ENCODE data around the gene CHTF8.

Gene CHTF8

GRCh38 chr16:69083306-69083941, 49.0 kb downstream of the CHTF8 start:
- no peaks in the 10 kb centered on the region; a peak in 1 of 3 replicates for H3K36me3 ChIP-seq (ENCODE audit: control insufficient read depth in 2 of 2, insufficient read depth in 1 of 2, low read length in 2 of 2)
- TF ChIP-seq ZNF2 (tag by site-specific recombination; IDR thresholded peaks at IDR 0.05): 0 out of 2 replicates have a peak, but pooled peaks have one; percentile 29
- TF ChIP-seq ZNF785 (tag by site-specific recombination; IDR thresholded peaks at IDR 0.05): no peak
- H3K4me1 ChIP-seq (ENCODE audit: control insufficient read depth, insufficient read depth, low read length): no peaks in the 10 kb centered on the region
- ChIA-PET POLR2A (no interaction called here), CTCF (interaction anchor here (0.9 to 1.6 kb wide), 2 partner anchors 28 to 173 kb away, joined by 3 to 5 read pairs; no protein-coding TSS in a partner anchor)
- no peaks in the 10 kb centered on the region for H3K9me3 ChIP-seq (ENCODE audit: control insufficient read depth, insufficient read depth, low read depth, low read length)
- H3K27ac ChIP-seq (ENCODE audit: extremely low read depth, low read depth, low read length): no peak overlapping the region
- H3K4me3 ChIP-seq (ENCODE audit: low read depth, low read length): no peak overlapping the region

DNA sequence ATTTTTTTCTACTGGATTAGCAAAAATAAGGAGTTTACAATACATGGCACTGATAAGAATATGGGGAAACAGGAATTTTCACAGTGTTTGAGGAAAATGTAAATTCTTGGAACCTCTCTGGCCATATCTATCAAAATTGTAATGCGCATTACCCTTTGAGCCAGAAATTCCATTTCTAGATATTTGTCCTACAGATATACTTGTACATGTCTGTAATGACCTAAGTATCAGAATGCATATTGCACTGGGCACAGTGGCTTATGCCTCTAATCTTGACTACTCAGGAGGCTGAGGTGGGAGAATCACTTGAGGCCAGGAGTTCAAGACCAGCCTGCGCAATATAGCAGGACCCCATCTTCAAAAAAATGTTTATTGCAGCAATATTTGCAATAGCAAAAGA, 52.7 kb downstream of the CHTF8 start:
- no peak overlapping the region for H3K27ac ChIP-seq (ENCODE audit: extremely low read depth, low read depth, low read length)
- no peaks in the 10 kb centered on the region for H3K36me3 ChIP-seq (ENCODE audit: control insufficient read depth in 2 of 2, insufficient read depth in 1 of 2, low read length in 2 of 2)
- no peaks in the 10 kb centered on the region for H3K9me3 ChIP-seq (ENCODE audit: control insufficient read depth, insufficient read depth, low read depth, low read length)
- TF ChIP-seq ZNF394 (tag by site-specific recombination; IDR thresholded peaks at IDR 0.05; ENCODE audit: borderline replicate concordance): no peak
- TF ChIP-seq GLI4 (tag by site-specific recombination; IDR thresholded peaks at IDR 0.05): no peak
- TF ChIP-seq ZIC2 (tag by site-specific recombination; IDR thresholded peaks at IDR 0.05): no peak
- TF ChIP-seq ZXDB (tag by site-specific recombination; IDR thresholded peaks at IDR 0.05): no peak
- TF ChIP-seq ZNF558 (tag by site-specific recombination; IDR thresholded peaks at IDR 0.05): no peak
- no peak for TF ChIP-seq ZNF501 (tag by site-specific recombination; IDR thresholded peaks at IDR 0.05)
- no peak for TF ChIP-seq SETDB1 (IDR thresholded peaks at IDR 0.05; ENCODE audit: insufficient read length, low read length)
- TF ChIP-seq, protein P1, sequence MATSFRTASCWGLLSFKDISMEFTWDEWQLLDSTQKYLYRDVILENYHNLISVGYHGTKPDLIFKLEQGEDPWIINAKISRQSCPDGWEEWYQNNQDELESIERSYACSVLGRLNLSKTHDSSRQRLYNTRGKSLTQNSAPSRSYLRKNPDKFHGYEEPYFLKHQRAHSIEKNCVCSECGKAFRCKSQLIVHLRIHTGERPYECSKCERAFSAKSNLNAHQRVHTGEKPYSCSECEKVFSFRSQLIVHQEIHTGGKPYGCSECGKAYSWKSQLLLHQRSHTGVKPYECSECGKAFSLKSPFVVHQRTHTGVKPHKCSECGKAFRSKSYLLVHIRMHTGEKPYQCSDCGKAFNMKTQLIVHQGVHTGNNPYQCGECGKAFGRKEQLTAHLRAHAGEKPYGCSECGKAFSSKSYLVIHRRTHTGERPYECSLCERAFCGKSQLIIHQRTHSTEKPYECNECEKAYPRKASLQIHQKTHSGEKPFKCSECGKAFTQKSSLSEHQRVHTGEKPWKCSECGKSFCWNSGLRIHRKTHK (tag by site-specific recombination; IDR thresholded peaks at IDR 0.05): no peak
- TF ChIP-seq ZNF37A (tag by site-specific recombination; IDR thresholded peaks at IDR 0.05): no peak
- POLR2A ChIA-PET: no interaction called here
- no peak overlapping the region for H3K4me3 ChIP-seq (ENCODE audit: low read depth, low read length)
- no peaks in the 10 kb centered on the region for H3K4me1 ChIP-seq (ENCODE audit: control insufficient read depth, insufficient read depth, low read length)
- CTCF ChIA-PET: interaction anchor here (0.6 kb wide), 1 partner anchor 235 kb away, joined by 4 read pairs; no protein-coding TSS in a partner anchor

- no peak overlapping the region for H3K4me3 ChIP-seq (ENCODE audit: low read depth, low read length)
- POLR2A ChIA-PET: no interaction called here
- no peaks in the 10 kb centered on the region for H3K36me3 ChIP-seq (ENCODE audit: control insufficient read depth in 2 of 2, insufficient read depth in 1 of 2, low read length in 2 of 2)
- no peak overlapping the region for H3K27ac ChIP-seq (ENCODE audit: extremely low read depth, low read depth, low read length)
- CTCF ChIA-PET: no interaction called here
- no peaks in the 10 kb centered on the region for H3K9me3 ChIP-seq (ENCODE audit: control insufficient read depth, insufficient read depth, low read depth, low read length)
- H3K4me1 ChIP-seq (ENCODE audit: control insufficient read depth, insufficient read depth, low read length): no peaks in the 10 kb centered on the region
- TF ChIP-seq ZNF114 (tag by site-specific recombination; IDR thresholded peaks at IDR 0.05) (no peak), ZIC2 (tag by site-specific recombination; IDR thresholded peaks at IDR 0.05) (0 out of 2 replicates have a peak, but pooled peaks have one; percentile 10), ZBTB49 (tag by site-specific recombination; IDR thresholded peaks at IDR 0.05; ENCODE audit: low read depth) (no peak), ZNF174 (tag by site-specific recombination; IDR thresholded peaks at IDR 0.05) (no peak), ZBTB7A (tag by site-specific recombination; IDR thresholded peaks at IDR 0.05; ENCODE audit: low read depth) (no peak), ZNF19 (tag by site-specific recombination; IDR thresholded peaks at IDR 0.05; ENCODE audit: low read depth) (no peak)
Observed at GRCh38 chr16:69078073-69078472, 54.3 kb downstream of the CHTF8 start.

All from HEK293 (cell line).